Smooth muscle cell of the coronary artery (primary cell): ENCODE results near the gene ZC3H18. TPM values are rescaled to one million over a fixed set of nuclear protein-coding genes. Genes with fewer than 3 reads are reported as not detected.

Source experiments
- total RNA-seq: library from RNA; depleted of rRNA; stranded (reverse); fragments of >200 nt; gene quantifications from 2 replicates; pipeline ENCODE4 v1.2.3, GENCODE V29; 2014; ENCODE audit warnings: low replicate concordance

Gene ZC3H18
- 8.3 and 9.5 TPM in 2 replicates for total RNA-seq

DNA sequence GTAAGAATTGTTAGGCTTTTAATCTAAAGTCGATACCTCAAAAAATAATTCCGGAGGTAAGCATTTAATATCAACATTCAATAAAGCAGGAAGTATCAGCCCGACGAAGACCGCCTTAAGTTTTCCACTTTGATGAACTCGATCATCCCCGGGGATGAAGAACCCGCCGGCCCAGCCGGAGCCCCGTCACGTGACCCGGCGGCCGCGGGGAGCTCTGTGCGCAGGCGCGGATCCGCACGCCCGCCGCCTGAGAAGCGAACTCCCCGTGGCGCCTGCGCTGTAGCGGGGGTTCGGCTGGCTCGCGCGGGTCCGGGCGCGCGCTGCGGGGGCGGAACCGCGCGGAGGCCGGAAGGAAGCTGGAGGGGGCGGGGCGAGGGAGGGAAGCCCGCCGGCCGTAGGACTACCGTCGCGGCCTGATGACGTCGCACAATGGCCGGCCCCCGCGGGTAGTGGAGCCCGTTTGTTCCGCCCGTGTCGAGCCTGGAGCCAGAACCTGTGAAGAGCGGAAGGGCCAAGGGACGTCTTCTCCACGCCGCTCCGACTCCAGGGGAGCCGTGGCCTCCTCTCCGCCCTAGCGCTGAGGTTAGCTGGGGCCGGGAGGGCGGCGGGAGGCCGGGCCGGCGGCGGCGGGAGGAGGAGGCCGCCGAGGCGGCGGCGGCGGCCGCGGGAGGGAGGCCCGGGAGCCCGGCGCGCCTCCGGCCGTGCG, at the start of gene ZC3H18:
ZC3H18 (plus strand) TSS at position 419 of the 706 bp plus-strand sequence. CDS start 6,721 bp downstream, outside the sequence.

DNA sequence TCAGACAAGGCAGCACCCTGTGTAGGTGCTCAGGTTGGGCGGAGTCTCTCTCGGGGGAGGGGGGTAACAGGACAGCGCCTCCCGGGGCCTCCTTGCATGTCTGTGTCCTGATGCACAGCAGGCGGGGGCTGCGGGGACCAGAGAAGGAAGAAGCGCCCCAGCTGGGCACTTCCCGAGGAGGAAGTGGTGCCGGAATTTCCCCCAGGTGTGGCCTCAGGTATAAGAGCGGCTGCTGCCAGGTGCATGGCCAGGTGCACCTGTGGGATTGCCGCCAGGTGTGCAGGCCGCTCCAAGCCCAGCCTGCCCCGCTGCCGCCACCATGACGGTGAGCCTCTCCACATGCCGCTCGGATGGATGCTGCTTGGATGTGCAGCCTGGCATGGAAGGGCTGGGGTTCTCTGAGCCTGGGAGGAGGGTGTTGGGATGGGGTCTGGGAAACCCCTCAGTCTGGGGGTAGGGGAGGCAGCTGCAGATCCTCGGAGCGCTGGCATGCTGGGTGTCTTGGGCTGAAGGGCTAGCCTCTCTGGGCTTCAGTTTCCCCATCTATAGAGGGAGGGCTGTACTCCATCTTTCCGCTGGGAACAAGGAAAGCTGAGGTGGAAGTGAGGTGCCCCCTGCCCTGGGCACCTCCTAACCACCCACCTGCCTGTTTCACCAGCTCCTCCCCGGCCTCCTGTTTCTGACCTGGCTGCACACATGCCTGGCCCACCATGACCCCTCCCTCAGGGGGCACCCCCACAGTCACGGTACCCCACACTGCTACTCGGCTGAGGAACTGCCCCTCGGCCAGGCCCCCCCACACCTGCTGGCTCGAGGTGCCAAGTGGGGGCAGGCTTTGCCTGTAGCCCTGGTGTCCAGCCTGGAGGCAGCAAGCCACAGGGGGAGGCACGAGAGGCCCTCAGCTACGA, 68.4 kb downstream of the ZC3H18 start, which contains the start of gene IL17C:
IL17C (plus strand) TSS at position 250 of the 908 bp plus-strand sequence; CDS start at position 320, 70 bp downstream.

DNA sequence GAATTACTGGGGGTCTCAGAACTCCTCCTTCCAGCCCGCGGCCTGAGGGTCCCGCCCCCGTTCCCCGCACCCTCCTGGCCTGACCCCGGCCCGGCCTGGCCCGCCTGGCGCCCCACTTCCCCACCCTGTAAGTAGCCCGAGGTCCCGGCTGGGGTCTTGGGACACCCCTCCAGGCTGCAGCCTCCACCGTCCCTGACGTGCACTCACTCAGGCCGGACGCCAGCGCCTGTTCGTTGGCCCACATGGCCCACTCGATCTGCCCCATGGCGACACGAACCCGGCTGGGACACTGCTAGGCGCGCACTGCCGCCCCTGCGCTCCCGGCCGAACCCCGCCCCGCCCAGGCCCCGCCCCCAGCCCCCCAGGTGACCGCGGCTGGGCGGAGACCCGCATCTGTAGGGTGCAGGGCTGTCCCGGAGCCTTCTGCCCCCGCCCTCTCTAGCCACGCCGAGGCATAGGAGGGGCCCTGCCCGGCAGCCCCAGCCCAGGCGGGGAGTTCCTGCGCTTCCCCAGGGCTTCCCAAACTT, 80.6 kb downstream of the ZC3H18 start, which contains the start of gene CYBA:
CYBA (minus strand) TSS at position 305 of the 527 bp plus-strand sequence; CDS start at position 265, 40 bp downstream.

DNA sequence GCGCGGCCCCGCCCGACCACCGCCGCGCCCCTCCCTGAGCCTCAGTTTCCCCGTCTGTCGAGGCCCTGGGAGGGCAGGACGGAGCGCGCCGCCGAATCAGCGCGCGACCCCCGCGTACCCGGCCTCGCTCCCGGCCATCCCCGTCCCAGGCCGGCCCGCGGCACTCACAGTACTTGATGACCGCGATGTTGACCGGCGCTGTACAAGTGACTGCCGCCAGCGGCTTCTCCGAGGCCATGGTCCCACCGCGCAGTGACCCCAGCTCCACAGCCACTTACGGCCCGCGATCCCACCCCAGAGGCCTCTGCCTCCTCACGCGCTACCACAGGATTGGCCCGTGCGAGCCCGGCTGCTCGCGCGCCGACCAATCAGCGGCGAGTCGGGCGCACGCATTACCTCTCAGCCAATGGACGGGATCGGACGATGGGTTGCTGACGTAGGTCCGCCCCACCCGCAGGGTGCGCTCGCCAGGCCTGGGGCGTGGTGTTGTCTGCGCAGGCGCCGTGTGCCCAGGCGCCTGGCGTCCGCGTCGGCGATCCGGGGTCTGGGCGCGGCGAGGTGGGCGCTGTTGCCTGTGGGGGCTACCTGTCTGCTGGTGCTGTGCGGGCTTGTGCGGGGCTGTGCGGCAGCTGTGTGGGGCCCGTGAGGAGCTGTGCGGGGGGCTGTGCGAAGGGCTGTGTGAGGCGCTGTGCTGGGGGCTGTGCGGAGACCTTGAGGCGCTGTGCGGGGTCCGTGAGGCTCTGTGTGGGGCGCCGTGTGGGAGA, 92.8 kb downstream of the ZC3H18 start, which contains the start of gene MVD:
MVD (minus strand) TSS at position 249 of the 764 bp plus-strand sequence; CDS start at position 238, 11 bp downstream.

Other genes starting within 250 kb of the ZC3H18 start
- 0.23 and 1.7 TPM in 2 replicates for gene ZNF469, start 187.4 kb upstream of the ZC3H18 start, total RNA-seq
- gene ZFPM1, start 117.1 kb upstream of the ZC3H18 start, total RNA-seq = 0.59 and 4.0 TPM in 2 replicates
- 0.15 TPM in 1 of 2 replicates, not detected in the other for gene IL17C, start 68.2 kb downstream of the ZC3H18 start, total RNA-seq
- gene CYBA, start 80.7 kb downstream of the ZC3H18 start, total RNA-seq = 98.1 and 369 TPM in 2 replicates
- 41.4 and 74.9 TPM in 2 replicates for gene MVD, start 92.7 kb downstream of the ZC3H18 start, total RNA-seq
- not detected in 2 replicates for gene SNAI3, start 116.1 kb downstream of the ZC3H18 start, total RNA-seq
- gene RNF166, start 136.0 kb downstream of the ZC3H18 start, total RNA-seq = 8.9 and 10.8 TPM in 2 replicates
- 12.4 and 23.7 TPM in 2 replicates for gene CTU2, start 136.1 kb downstream of the ZC3H18 start, total RNA-seq
- 127 and 192 TPM in 2 replicates for gene PIEZO1, start 214.8 kb downstream of the ZC3H18 start, total RNA-seq
- gene CDT1, start 233.4 kb downstream of the ZC3H18 start, total RNA-seq = 0.47 and 2.4 TPM in 2 replicates
- 45.5 and 84.2 TPM in 2 replicates for gene APRT, start 241.5 kb downstream of the ZC3H18 start, total RNA-seq